BJ (cell line): ENCODE measurements around the gene PSPH. TPM values are rescaled to one million over a fixed set of nuclear protein-coding genes. Genes with fewer than 3 reads are reported as not detected.
"Not testable (repeated sequence)": the region's sequence is repeated elsewhere in the genome, so short reads cannot be mapped to it uniquely, and the experiment has no call there.

Experiments
- CTCF ChIA-PET: fragments of 350-600 bp; formaldehyde crosslinking; extraction: SDS; loops from one replicate; lab custom pipeline; 2021; ENCODE audit warnings: antibody characterized with exemption, inconsistent platforms; lab: Yijun Ruan, JAX
- POLR2A ChIA-PET: fragments of 300-600 bp; sonication (Branson Sonifier 250); formaldehyde crosslinking; extraction: SDS; loops from one replicate; lab custom pipeline; 2021; ENCODE audit warnings: antibody characterized with exemption; lab: Charles Lee
- DNase-seq: peaks from one replicate; pipeline ENCODE4 v3.0.0-alpha.2; 2011; ENCODE audit warnings: low read depth
- H3K27me3 ChIP-seq: 2 replicates; pipeline ENCODE4 v1.6.0; 2011; ENCODE audit warnings: low read length; ENCODE audit not compliant: control insufficient read depth, insufficient read depth
- H3K36me3 ChIP-seq: 2 replicates; pipeline ENCODE4 v1.5.1; 2011; ENCODE audit warnings: low read length; ENCODE audit not compliant: control insufficient read depth, insufficient read depth
- H3K4me3 ChIP-seq: 2 replicates; pipeline ENCODE4 v1.5.1; 2011; ENCODE audit warnings: low read depth, mild to moderate bottlenecking, control low read depth, low read length
- polyA plus RNA-seq: library from polyadenylated mRNA; depleted of rRNA; stranded (reverse); fragments of >200 nt; gene quantifications from 2 replicates; pipeline ENCODE4 v1.2.3, GENCODE V29; 2011
- TF ChIP-seq, protein P1 (sequence below): IDR thresholded peaks from 2 replicates; pipeline ENCODE4 v1.5.1; 2011; ENCODE audit warnings: low read depth, mild to moderate bottlenecking, control low read depth, inconsistent platforms, low read length, moderate library complexity; ENCODE audit not compliant: insufficient read depth

The PSPH gene
- polyA plus RNA-seq, 1 experiment: 76.2 TPM

DNA sequence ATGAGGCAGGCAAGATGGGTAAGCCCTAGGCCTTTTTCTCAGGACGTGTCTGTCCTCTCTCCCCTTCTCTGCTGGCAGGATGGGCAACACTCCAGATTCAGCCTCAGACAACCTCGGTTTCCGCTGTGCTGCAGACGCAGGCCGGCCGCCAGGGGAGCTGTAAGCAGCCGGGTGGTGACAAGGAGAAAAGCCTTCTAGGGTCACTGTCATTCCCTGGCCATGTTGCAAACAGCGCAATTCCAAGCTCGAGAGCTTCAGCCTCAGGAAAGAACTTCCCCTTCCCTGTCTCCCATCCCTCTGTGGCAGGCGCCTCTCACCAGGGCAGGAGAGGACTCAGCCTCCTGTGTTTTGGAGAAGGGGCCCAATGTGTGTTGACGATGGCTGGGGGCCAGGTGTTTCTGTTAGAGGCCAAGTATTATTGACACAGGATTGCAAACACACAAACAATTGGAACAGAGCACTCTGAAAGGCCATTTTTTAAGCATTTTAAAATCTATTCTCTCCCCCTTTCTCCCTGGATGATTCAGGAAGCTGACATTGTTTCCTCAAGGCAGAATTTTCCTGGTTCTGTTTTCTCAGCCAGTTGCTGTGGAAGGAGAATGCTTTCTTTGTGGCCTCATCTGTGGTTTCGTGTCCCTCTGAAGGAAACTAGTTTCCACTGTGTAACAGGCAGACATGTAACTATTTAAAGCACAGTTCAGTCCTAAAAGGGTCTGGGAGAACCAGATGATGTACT is 28.4 kb upstream of the PSPH start:
- Histone ChIP-seq H3K36me3 (peaks cover 14% of the 10 kb centered on the region), H3K4me3 (no peak overlapping the region), H3K27me3 (no peaks in the 10 kb centered on the region)
- TF ChIP-seq, protein P1, sequence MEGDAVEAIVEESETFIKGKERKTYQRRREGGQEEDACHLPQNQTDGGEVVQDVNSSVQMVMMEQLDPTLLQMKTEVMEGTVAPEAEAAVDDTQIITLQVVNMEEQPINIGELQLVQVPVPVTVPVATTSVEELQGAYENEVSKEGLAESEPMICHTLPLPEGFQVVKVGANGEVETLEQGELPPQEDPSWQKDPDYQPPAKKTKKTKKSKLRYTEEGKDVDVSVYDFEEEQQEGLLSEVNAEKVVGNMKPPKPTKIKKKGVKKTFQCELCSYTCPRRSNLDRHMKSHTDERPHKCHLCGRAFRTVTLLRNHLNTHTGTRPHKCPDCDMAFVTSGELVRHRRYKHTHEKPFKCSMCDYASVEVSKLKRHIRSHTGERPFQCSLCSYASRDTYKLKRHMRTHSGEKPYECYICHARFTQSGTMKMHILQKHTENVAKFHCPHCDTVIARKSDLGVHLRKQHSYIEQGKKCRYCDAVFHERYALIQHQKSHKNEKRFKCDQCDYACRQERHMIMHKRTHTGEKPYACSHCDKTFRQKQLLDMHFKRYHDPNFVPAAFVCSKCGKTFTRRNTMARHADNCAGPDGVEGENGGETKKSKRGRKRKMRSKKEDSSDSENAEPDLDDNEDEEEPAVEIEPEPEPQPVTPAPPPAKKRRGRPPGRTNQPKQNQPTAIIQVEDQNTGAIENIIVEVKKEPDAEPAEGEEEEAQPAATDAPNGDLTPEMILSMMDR: peak; percentile 96
- ChIA-PET CTCF (interaction anchor here (0.5 to 2.8 kb wide), 15 partner anchors 8 to 1014 kb away, joined by 3 to 24 read pairs (median 4); partner anchors contain the start of genes CCT6A, PHKG1, PSPH and SUMF2), POLR2A (interaction anchor here (0.9 kb wide), 1 partner anchor 27 kb away, joined by 3 read pairs; the partner anchor contains the start of gene CHCHD2)
- DNase-seq: peak; percentile 47

DNA sequence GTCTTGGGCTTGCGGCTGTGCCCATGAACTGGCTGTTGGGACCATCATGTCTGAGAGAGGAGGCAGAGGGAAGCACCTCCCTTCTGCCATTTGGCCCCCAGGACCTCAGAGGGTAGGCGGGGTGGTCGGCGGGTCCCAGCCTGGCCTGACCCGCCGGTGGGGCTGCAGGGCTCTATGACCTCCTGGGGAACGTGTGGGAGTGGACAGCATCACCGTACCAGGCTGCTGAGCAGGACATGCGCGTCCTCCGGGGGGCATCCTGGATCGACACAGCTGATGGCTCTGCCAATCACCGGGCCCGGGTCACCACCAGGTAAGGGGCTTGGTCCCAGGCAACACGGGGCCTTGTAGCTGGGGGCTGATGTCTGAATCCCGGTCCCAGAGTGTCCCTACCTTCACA is 27.0 kb upstream of the PSPH start:
- ChIA-PET POLR2A (no interaction called here), CTCF (interaction anchor here (0.8 to 2.8 kb wide), 7 partner anchors 13 to 113 kb away, joined by 3 to 24 read pairs (median 5); partner anchors contain the start of genes CCT6A, NIPSNAP2, PHKG1 and PSPH)
- Histone ChIP-seq H3K4me3 (no peak overlapping the region), H3K27me3 (no peaks in the 10 kb centered on the region), H3K36me3 (peaks cover 12% of the 10 kb centered on the region)
- TF ChIP-seq, protein P1: no peak
- DNase-seq: no peak

DNA sequence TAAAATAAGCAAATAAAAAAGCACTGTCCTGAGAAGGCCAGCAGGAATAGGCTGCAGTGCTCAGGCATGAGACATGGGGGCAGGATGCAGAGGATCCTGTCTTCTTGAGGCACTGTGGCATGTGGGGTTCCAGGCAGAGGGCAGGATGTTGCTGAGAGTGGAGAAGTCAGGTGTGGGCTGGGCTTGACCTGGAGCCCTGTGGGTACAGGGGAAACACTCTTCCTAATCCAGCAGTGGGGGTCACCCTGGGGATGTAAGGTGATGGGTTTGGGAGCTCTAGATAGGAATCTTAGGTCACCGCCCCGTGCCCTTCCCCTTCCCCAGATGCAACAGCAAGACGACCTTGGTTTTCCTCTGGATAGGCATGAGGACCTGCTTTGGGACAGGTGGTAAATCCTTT is 26.4 kb upstream of the PSPH start:
- H3K36me3 ChIP-seq: peaks cover 16% of the 10 kb centered on the region
- CTCF ChIA-PET: interaction anchor here (0.8 to 2.8 kb wide), 5 partner anchors 15 to 113 kb away, joined by 3 to 24 read pairs (median 4); partner anchors contain the start of genes NIPSNAP2 and PHKG1
- POLR2A ChIA-PET: no interaction called here
- TF ChIP-seq, protein P1: no peak
- no peak for DNase-seq
- no peaks in the 10 kb centered on the region for H3K27me3 ChIP-seq
- H3K4me3 ChIP-seq: no peak overlapping the region

DNA sequence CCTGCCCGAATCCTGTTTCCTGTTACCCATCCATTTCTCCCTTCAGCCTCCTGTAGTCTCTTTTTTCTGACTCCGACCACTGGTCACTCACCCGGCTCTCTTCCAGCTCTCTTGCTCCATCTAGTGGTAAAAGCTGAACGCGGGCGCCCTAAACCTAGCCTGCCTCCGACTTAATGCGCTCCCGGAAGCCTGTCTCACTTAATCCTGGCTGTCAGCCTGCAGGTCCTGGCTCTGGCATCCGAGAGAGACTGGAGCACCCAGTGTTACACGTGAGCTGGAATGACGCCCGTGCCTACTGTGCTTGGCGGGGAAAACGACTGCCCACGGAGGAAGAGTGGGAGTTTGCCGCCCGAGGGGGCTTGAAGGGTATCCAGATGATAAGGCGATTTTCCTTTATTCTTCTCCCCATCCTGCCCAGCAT is 23.1 kb upstream of the PSPH start:
- CTCF ChIA-PET: interaction anchor here (0.6 to 6.1 kb wide), 21 partner anchors 9 to 438 kb away, joined by 3 to 64 read pairs (median 4); partner anchors contain the start of genes CCT6A, PHKG1, PSPH and SUMF2
- POLR2A ChIA-PET: no interaction called here
- TF ChIP-seq, protein P1: peak; percentile 96
- DNase-seq: no peak
- H3K4me3 ChIP-seq: no peak overlapping the region
- peaks cover 10% of the 10 kb centered on the region for H3K36me3 ChIP-seq
- H3K27me3 ChIP-seq: no peaks in the 10 kb centered on the region

DNA sequence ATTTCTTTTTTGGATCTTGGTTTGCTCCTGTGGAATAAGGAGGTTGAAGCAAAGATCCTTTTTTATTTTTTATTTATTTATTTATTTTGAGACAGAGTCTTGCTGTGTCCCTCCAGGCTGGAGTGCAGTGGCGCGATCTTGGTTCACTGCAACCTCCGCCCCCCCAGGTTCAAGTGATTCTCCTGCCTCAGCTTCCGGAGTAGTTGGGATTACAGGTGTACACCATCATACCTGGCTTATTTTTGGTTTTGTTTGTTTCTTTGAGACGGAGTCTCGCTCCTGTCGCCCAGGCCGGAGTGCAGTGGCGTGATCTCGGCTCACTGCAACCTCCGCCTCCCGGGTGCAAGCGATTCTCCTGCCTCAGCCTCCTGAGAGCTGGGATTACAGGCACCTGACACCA is 15.1 kb upstream of the PSPH start:
- CTCF ChIA-PET: interaction anchor here (1.2 to 1.4 kb wide), 2 partner anchors 27 to 101 kb away, joined by 4 read pairs; partner anchors contain the start of gene PHKG1
- H3K36me3 ChIP-seq, POLR2A ChIA-PET, DNase-seq, H3K4me3 ChIP-seq, H3K27me3 ChIP-seq: not testable (repeated sequence)
